Thyroid gland (tissue), 4 donors: ENCODE data around the gene CD209.

Source experiments
- CTCF ChIP-seq, 6 experiments: fragments of 200-600 bp in 3 of 6; fragments of 450-650 bp in 3 of 6; sonication (generic) in 3 of 6; IDR thresholded peaks; one replicate each; pipeline ENCODE4 v1.5.1; 2016 to 2019; ENCODE audit warnings: antibody characterized with exemption in 6 of 6, mild to moderate bottlenecking in 2 of 6, inconsistent platforms in 1 of 6, moderate library complexity in 1 of 6
- POLR2A ChIP-seq, 2 donors: fragments of 450-650 bp; IDR thresholded peaks; one replicate each; pipeline ENCODE4 v1.6.1; 2017; ENCODE audit warnings: antibody characterized with exemption in 2 of 2, mild to moderate bottlenecking in 2 of 2, moderate library complexity in 1 of 2

GRCh38 chr19:7725791-7726190 is 21.5 kb downstream of the CD209 start:
- TF ChIP-seq CTCF (IDR thresholded peaks at IDR 0.05) (no peak), POLR2A (IDR thresholded peaks at IDR 0.05) (no peak)
